ENCODE data around the gene TRAP1. TPM values are rescaled to one million over a fixed set of nuclear protein-coding genes. Genes with fewer than 3 reads are reported as not detected.

The TRAP1 gene
- total RNA-seq, 2 experiments from 2014 or later = 384 to 396 TPM

DNA sequence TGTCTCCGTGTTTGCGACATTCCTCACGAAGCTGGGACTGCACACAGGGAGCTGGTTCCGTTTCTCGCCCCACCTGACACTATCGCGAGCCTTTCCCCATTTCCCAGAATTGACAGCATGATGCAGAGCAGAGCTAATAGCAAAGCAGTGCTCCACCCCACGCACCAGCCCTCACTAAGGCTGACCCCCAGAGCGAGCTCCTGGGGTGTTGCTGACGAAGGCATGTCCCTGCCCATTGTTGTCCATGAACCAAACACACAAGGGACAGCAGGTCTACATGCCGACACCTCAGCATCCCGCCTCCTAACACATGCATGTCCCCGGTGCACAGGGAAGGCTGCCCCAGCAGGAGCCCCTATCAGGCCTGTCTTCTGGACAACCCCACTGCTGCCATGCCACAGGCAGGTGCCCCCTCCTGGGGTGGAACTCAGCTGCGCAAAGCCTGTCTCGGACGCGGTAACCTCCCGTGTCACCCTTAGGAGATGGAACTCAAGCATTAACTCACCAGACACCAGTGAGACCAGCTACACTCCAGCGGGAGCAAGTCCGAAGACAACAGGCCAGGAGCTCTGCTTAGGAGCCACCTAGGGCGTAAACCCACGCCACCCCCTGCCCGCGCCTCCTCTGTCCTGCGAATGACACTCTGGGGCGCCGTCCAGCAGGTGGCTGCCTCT lies 16.9 kb upstream of the TRAP1 start:
- Mint-ChIP-seq H3K4me3 (no peak overlapping the region), H3K4me1 (ENCODE audit: low read depth) (no peaks in the 10 kb centered on the region), H3K27me3 (ENCODE audit: low read depth) (no peaks in the 10 kb centered on the region), H3K27ac (no peak overlapping the region), H3K36me3 (ENCODE audit: low read depth) (peaks cover 39% of the 10 kb centered on the region), H3K9me3 (no peaks in the 10 kb centered on the region)
- CTCF ChIA-PET = no interaction called here
- intact Hi-C loops (cut with micrococcal nuclease) = no loop called here
- DNase-seq = no peak

GRCh38 chr16:3732171-3732570 lies 14.8 kb upstream of the TRAP1 start:
- H3K9me3 Mint-ChIP-seq = no peaks in the 10 kb centered on the region
- H3K4me1 Mint-ChIP-seq (ENCODE audit: low read depth) = no peaks in the 10 kb centered on the region
- no peaks in the 10 kb centered on the region for H3K27me3 Mint-ChIP-seq (ENCODE audit: low read depth)
- H3K4me3 Mint-ChIP-seq = no peak overlapping the region
- intact Hi-C loops (cut with micrococcal nuclease) = no loop called here
- DNase-seq = no peak
- no peak overlapping the region for H3K27ac Mint-ChIP-seq
- CTCF ChIA-PET = no interaction called here
- peaks cover 40% of the 10 kb centered on the region for H3K36me3 Mint-ChIP-seq (ENCODE audit: low read depth)

GRCh38 chr16:3731126-3731935 lies 14.0 kb upstream of the TRAP1 start:
- CTCF ChIA-PET = no interaction called here
- Mint-ChIP-seq H3K36me3 (ENCODE audit: low read depth) (peaks cover 38% of the 10 kb centered on the region), H3K27ac (no peak overlapping the region), H3K4me1 (ENCODE audit: low read depth) (no peaks in the 10 kb centered on the region), H3K27me3 (ENCODE audit: low read depth) (no peaks in the 10 kb centered on the region), H3K9me3 (no peaks in the 10 kb centered on the region), H3K4me3 (no peak overlapping the region)
- DNase-seq = no peak
- intact Hi-C loops (cut with micrococcal nuclease) = no loop called here

DNA sequence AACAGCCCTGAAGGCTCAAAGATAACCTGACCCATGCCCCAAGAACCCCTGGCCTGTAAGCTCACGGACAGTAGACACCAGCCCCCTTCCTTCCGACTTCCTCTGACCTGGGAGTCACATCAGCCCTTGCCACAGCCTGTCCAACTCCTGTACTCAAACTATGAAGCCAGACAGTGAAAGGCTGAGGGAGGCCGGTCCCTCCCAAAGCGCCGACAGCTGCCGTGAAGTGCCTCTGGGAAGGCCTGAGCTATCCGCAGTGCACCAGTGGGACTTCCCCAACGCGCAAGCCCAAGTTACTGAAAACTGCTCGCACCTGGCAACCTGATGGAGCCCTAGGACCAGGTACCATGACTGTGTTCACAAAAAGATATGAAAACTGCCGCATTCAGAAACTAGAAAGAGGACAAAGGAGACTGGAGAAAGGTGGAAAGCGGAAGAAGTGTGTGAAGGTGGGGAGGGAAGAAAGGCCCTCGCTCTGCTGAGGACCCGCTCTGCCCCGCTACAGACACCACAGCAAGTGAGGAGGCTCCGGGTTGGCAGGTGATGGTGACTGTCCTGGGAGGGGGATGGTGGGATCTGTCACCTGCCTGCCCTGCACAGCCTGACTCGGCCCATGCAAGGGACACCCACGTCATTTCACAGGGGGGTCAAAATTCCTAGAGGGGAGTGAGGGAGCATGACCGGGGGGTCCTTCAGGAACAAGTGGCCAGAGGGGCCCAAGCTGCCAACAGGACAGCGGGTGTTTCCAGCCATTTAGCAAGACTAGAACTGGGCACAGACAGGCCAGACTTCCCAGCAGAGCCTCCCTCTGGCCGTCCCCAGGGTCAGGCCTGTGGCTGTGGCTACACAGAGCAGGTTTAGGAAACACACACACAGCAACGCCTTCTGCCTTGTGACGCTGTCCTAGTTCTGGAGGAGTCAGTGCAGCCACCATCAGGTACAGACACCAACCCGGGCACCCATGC lies 13.1 kb upstream of the TRAP1 start:
- Mint-ChIP-seq H3K9me3 (no peaks in the 10 kb centered on the region), H3K27ac (no peak overlapping the region), H3K4me1 (ENCODE audit: low read depth) (no peaks in the 10 kb centered on the region), H3K4me3 (no peak overlapping the region), H3K36me3 (ENCODE audit: low read depth) (peaks cover 34% of the 10 kb centered on the region), H3K27me3 (ENCODE audit: low read depth) (no peaks in the 10 kb centered on the region)
- DNase-seq = no peak
- CTCF ChIA-PET = no interaction called here
- intact Hi-C loops (cut with micrococcal nuclease) = no loop called here

DNA sequence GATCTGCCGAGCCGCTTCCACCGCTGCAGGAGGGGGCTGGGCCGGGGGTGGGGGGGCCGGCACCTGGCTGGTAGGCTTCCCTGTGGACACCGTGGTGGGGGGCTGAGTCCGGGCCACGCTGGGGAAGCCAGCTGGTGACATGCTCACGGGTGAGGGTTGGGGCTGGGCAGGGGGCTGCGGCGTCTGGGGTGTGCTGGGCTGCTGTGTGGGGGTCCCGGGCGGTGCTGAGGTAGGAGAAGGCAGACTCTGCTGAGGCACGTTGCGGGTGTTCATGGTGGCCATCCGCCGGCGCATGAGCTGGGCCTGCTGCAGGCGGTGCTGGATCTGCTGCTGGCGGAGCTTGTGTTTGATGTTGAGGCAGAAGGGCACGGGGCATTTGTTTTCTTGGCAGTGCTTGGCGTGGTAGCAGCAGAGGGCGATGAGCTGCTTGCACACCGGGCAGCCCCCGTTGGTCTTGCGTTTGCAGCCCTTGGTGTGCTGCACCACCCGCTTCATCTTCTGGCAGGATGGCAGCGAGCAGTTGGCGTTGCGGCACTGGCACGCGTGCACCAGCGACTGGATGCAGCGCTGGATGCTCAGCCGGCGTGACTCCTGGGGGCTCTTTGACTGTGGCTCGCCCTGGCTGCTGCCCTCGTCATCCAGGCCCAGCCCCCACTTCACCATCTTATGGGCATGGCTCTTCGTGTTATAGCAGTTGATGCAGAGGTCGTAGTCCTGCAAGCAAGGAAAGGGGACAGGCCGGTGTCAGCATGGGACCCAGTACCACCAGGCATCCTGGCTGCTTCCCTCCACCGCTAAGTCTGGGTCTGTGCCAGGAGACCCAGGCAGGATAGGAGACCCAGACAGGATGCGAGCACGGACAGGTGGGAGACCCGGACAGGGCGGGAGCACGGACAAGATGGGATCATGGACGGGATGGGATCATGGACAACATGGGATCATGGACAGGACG lies 12.1 kb upstream of the TRAP1 start:
- Mint-ChIP-seq H3K9me3 (no peaks in the 10 kb centered on the region), H3K27me3 (ENCODE audit: low read depth) (no peaks in the 10 kb centered on the region), H3K27ac (no peak overlapping the region), H3K4me3 (no peak overlapping the region), H3K36me3 (ENCODE audit: low read depth) (peaks cover 30% of the 10 kb centered on the region), H3K4me1 (ENCODE audit: low read depth) (no peaks in the 10 kb centered on the region)
- no peak for DNase-seq
- CTCF ChIA-PET = interaction anchor here (0.5 to 0.6 kb wide), 2 partner anchors 149 to 277 kb away, joined by 3 to 5 read pairs; no protein-coding TSS in a partner anchor
- intact Hi-C loops (cut with micrococcal nuclease) = no loop called here

DNA sequence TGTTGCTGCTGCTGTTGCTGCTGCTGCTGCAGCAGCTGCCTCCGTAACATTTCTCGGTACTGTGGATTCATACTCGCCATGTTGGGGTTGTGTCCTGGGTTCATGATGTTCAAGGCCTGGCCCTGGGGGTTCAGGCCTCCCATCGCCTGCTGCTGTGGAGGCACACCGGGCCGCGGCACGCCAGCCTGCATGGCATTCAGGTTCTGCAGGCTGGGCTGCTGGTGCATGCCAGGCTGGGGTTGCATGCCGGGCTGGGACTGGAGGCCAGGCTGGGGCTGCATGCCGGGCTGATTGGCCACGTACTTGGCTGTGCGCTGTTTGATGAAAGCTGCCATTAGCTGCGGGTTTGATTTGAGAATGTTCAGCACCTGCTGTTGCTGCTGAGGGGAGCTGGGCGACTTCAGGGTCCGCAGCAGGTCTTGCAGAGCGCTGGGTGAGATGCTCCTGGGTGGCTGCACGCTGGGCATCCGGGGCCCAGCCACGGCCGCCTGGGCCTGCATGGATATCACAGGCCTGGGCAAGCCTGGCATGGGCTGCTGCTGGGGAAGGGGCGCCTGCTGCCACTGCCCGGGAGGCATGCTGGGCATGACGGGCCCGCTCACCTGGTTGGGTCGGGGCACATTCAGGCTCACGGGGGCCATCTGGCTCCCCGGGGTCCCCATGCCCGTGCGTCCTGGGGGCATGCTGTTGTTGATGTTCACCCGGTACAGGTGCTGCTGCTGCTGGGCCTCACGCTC lies 11.3 kb upstream of the TRAP1 start:
- intact Hi-C loops (cut with micrococcal nuclease) = no loop called here
- Mint-ChIP-seq H3K27me3 (ENCODE audit: low read depth) (no peaks in the 10 kb centered on the region), H3K9me3 (no peaks in the 10 kb centered on the region), H3K4me3 (no peak overlapping the region), H3K36me3 (ENCODE audit: low read depth) (peaks cover 26% of the 10 kb centered on the region), H3K27ac (no peak overlapping the region), H3K4me1 (ENCODE audit: low read depth) (no peaks in the 10 kb centered on the region)
- DNase-seq = no peak
- CTCF ChIA-PET = no interaction called here

- Mint-ChIP-seq H3K9me3 (no peaks in the 10 kb centered on the region), H3K27me3 (ENCODE audit: low read depth) (no peaks in the 10 kb centered on the region), H3K4me1 (ENCODE audit: low read depth) (no peaks in the 10 kb centered on the region), H3K36me3 (ENCODE audit: low read depth) (peaks cover 26% of the 10 kb centered on the region), H3K4me3 (no peak overlapping the region), H3K27ac (no peak overlapping the region)
- DNase-seq = no peak
- intact Hi-C loops (cut with micrococcal nuclease) = no loop called here
- CTCF ChIA-PET = no interaction called here
Measured at GRCh38 chr16:3727806-3728381, 10.6 kb upstream of the TRAP1 start.

GRCh38 chr16:3726021-3726687 lies 8.8 kb upstream of the TRAP1 start:
- no peak for DNase-seq
- CTCF ChIA-PET = no interaction called here
- intact Hi-C loops (cut with micrococcal nuclease) = no loop called here
- H3K27me3 Mint-ChIP-seq (ENCODE audit: low read depth) = no peaks in the 10 kb centered on the region
- peaks cover 20% of the 10 kb centered on the region for H3K36me3 Mint-ChIP-seq (ENCODE audit: low read depth)
- no peaks in the 10 kb centered on the region for H3K9me3 Mint-ChIP-seq
- H3K27ac Mint-ChIP-seq = no peak overlapping the region
- H3K4me1 Mint-ChIP-seq (ENCODE audit: low read depth) = no peaks in the 10 kb centered on the region
- H3K4me3 Mint-ChIP-seq = no peak overlapping the region

DNA sequence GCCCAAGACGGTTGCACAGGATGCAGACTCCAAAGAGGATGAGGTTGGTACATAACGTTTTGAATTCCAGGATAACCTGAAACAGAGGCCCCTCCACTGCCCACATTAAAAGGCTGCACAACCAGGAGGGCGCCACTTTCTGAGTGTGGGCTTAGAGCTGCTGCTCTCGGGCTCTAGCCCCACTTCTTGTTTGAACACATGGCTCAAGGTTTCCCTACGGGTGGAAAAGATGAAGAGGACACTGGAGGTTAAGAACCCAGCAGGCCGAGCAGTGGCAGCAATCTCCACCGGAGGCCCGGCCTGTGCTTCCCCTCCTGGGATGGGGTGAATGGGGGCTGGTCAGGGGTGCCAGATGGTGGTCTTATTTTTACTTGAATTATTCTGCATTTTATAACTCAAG lies 8.0 kb upstream of the TRAP1 start:
- Mint-ChIP-seq H3K27me3 (ENCODE audit: low read depth) (no peaks in the 10 kb centered on the region), H3K36me3 (ENCODE audit: low read depth) (peaks cover 13% of the 10 kb centered on the region), H3K27ac (no peak overlapping the region), H3K4me1 (ENCODE audit: low read depth) (no peaks in the 10 kb centered on the region), H3K9me3 (no peaks in the 10 kb centered on the region), H3K4me3 (no peak overlapping the region)
- no peak for DNase-seq
- intact Hi-C loops (cut with micrococcal nuclease) = no loop called here
- CTCF ChIA-PET = no interaction called here

DNA sequence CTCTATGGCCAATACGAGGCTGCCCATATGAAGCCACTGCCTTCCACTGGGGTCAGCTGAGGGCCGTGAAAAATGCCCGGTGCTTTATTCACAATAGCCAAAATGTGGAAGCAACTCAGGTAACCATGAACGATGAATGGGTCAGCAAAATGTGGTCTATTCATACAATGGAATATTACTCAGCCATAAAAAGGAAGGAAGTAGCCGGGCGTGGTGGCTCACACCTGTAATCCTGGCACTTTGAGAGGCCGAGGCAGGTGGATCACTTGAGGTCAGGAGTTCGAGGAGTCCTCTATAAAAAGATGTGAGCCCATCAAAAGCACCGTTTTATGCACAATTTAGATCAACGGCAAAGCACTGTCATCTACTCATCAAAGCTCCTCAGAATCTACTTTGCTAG lies 5.2 kb upstream of the TRAP1 start:
- intact Hi-C loops (cut with micrococcal nuclease) = no loop called here
- no peaks in the 10 kb centered on the region for H3K9me3 Mint-ChIP-seq
- H3K36me3 Mint-ChIP-seq (ENCODE audit: low read depth) = peaks cover 3% of the 10 kb centered on the region
- DNase-seq = no peak
- H3K27ac Mint-ChIP-seq = no peak overlapping the region
- no peak overlapping the region for H3K4me3 Mint-ChIP-seq
- peaks cover 6% of the 10 kb centered on the region for H3K4me1 Mint-ChIP-seq (ENCODE audit: low read depth)
- CTCF ChIA-PET = no interaction called here
- H3K27me3 Mint-ChIP-seq (ENCODE audit: low read depth) = no peaks in the 10 kb centered on the region

DNA sequence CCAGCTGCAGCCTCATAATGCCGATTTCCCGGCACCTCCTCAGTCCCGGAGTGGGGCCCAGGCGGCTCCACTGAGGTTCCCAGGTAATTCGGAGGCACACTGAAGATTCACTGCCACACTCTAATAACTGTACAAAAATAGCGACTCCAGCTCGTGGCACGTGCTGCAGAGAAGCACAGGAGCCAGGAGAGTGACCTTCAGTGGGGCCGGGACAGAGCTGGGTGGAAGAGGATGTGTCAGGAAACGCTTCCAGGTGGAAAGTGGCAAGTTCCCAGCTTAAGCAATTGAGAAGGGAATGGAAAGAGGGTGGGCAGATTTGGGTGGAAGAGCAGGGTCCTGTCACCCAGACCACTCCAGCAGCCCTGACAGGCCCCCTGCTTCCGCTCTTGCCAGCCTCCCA lies 3.1 kb upstream of the TRAP1 start:
- no peak overlapping the region for H3K4me3 Mint-ChIP-seq
- CTCF ChIA-PET = no interaction called here
- H3K36me3 Mint-ChIP-seq (ENCODE audit: low read depth) = peaks cover 6% of the 10 kb centered on the region
- intact Hi-C loops (cut with micrococcal nuclease) = no loop called here
- H3K27ac Mint-ChIP-seq = no peak overlapping the region
- peaks cover 17% of the 10 kb centered on the region for H3K4me1 Mint-ChIP-seq (ENCODE audit: low read depth)
- H3K27me3 Mint-ChIP-seq (ENCODE audit: low read depth) = no peaks in the 10 kb centered on the region
- no peaks in the 10 kb centered on the region for H3K9me3 Mint-ChIP-seq
- no peak for DNase-seq
